ENCODE data around the gene PPARA. TPM values are rescaled to one million over a fixed set of nuclear protein-coding genes. Genes with fewer than 3 reads are reported as not detected.
A peak's percentile ranks its signal among the peaks of the same experiment; 100 is the strongest.

PPARA gene
- total RNA-seq, 4 donors from 2014 or later: 18.7 to 53.8 (median 32.0) TPM

DNA sequence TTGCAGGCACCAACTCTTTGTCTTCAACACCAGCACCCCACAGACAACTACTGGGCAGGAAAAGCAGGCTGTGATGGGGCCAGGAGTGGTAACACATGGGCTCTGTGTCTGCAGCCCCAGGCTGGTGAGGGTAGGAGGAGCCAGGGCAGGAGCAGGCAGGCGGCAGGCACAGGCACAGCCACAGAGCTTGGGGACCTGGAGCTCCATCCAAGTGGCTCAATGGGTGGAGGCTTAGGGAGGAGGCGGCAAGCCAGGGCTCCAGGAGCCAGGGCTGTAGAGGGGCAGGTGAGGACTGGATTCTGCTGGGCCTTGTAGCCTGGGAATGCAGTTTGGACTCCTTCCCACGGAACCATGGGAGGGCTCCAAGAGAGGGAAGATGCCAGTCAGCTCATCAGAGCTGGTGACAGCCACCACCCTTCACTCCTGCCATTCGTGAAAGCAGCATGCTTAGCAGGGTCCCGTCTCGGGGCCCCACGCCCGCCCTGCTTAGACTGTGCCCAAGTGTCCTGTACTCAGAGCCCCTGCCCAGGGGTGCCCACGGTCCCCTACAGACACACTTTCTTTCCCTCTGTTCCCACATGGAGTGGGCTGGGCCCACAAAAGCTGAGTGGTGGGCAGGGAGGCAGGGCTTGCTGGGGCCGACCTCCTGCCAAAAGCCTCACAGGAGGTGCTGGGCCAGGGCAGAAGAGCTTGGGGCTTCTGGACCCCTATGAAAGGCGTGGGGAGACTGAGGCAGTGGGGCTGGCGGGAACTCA lies 129.9 kb downstream of the PPARA start:
- H3K36me3 ChIP-seq: peaks cover 90% of the 10 kb centered on the region

DNA sequence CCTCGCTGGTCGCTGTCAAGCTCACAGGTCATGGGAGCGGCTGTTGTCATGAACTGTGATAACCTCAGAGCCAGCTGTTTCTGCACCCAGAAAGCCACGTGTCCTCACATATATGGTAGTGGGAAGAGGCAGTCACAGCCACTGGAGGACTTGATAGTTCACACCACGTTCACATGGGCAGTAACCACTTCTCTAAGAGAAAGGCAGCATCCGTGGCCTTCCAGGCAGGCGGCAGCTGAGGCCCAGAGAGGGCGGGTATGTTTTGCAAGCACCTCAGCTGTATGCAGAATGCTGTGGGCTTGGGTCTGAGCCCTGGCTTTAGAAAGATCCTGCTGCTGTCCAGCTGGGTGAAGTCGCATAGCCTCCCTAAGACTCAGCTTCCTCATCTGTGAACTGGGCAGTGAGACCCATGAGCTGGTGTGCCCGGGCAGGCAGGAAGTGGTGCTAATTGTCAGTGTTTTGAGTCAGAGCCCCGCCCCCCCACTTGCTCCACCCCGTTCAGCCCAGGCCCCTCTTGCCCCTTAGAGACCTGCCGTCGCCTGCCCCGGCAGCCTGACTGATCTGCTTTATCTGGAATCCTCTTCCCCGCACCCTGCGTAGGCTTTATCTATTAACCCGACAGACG lies 130.8 kb downstream of the PPARA start:
- TF ChIP-seq EP300 (IDR thresholded peaks at IDR 0.05) (no peak), POLR2AphosphoS5 (IDR thresholded peaks at IDR 0.05) (no peak), POLR2A (IDR thresholded peaks at IDR 0.05) (no peak)
- TF ChIP-seq, protein P1, sequence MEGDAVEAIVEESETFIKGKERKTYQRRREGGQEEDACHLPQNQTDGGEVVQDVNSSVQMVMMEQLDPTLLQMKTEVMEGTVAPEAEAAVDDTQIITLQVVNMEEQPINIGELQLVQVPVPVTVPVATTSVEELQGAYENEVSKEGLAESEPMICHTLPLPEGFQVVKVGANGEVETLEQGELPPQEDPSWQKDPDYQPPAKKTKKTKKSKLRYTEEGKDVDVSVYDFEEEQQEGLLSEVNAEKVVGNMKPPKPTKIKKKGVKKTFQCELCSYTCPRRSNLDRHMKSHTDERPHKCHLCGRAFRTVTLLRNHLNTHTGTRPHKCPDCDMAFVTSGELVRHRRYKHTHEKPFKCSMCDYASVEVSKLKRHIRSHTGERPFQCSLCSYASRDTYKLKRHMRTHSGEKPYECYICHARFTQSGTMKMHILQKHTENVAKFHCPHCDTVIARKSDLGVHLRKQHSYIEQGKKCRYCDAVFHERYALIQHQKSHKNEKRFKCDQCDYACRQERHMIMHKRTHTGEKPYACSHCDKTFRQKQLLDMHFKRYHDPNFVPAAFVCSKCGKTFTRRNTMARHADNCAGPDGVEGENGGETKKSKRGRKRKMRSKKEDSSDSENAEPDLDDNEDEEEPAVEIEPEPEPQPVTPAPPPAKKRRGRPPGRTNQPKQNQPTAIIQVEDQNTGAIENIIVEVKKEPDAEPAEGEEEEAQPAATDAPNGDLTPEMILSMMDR (IDR thresholded peaks at IDR 0.05): no peak
- H3K27ac ChIP-seq: no peak overlapping the region
- no peaks in the 10 kb centered on the region for H3K27me3 ChIP-seq
- peaks cover 88% of the 10 kb centered on the region for H3K36me3 ChIP-seq
- WGBS: 78% methylated on average over 12 of the region's 19 CpGs
- H3K4me1 ChIP-seq: peaks cover 16% of the 10 kb centered on the region
- no peaks in the 10 kb centered on the region for H3K9me3 ChIP-seq
- no peak overlapping the region for H3K4me3 ChIP-seq
- peak in 1 of 2 donors; percentile 49 for DNase-seq (ENCODE audit: low spot score in 2 of 2)

More for the DNA sequence above, 129.9 kb downstream of the PPARA start:
- Histone ChIP-seq H3K27me3 (no peaks in the 10 kb centered on the region), H3K4me3 (no peak overlapping the region), H3K27ac (no peak overlapping the region), H3K9me3 (no peaks in the 10 kb centered on the region), H3K4me1 (peaks cover 16% of the 10 kb centered on the region)
- no peak for DNase-seq (ENCODE audit: low spot score in 2 of 2)
- TF ChIP-seq EP300 (IDR thresholded peaks at IDR 0.05): no peak
- TF ChIP-seq POLR2A (IDR thresholded peaks at IDR 0.05): no peak
- TF ChIP-seq, protein P1 (IDR thresholded peaks at IDR 0.05): no peak
- TF ChIP-seq POLR2AphosphoS5 (IDR thresholded peaks at IDR 0.05): no peak
- WGBS: 73% methylated on average over 4 of the region's 12 CpGs

DNA sequence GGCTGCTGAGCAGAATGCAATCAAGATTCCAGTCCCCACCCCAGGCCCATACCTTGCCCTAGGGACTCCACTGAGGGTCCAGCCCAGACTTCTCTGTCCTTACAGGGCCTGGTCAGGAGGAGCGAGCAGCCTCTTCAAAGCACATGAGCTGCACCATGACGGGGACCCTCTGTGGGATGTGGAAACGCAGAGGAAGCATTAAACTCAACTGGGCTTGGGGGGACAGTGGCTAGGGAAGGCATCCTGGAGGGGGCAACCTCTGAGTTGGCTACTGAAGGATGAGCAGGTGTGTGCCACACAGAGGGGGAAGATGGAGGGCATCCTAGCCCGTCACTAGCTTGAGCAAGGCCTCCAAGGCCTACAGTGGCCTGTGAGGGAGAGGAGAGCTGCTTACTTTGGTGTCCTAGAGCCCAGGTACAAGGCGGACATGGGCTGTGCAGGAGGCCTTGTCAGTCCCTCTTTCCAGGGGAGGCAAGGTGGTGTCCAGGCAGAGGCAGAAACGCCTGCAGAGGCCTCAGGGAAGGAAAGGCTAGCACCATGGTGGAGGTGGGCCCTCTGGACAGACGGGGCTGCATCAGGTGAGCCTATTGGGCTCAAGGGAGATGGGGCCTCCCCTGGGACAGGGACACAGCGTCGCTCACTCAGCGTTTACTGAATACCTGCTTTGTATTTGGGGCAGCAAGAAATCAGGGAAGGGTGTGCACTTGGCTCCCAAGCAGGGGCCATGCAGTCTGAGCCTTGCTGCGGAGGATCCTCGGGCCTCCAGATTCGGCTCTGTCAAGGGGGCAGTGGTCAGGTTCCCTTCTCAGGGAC lies 131.7 kb downstream of the PPARA start:
- DNase-seq (ENCODE audit: low spot score in 2 of 2): peak in 1 of 2 donors; percentile 38
- Histone ChIP-seq H3K36me3 (peaks cover 90% of the 10 kb centered on the region), H3K9me3 (no peaks in the 10 kb centered on the region), H3K27ac (no peak overlapping the region), H3K27me3 (no peaks in the 10 kb centered on the region), H3K4me3 (no peak overlapping the region), H3K4me1 (peaks cover 20% of the 10 kb centered on the region)
- 90% methylated on average over 8 of the region's 13 CpGs for WGBS
- TF ChIP-seq POLR2A (IDR thresholded peaks at IDR 0.05) (no peak), POLR2AphosphoS5 (IDR thresholded peaks at IDR 0.05) (no peak)
- TF ChIP-seq, protein P1 (IDR thresholded peaks at IDR 0.05): no peak

DNA sequence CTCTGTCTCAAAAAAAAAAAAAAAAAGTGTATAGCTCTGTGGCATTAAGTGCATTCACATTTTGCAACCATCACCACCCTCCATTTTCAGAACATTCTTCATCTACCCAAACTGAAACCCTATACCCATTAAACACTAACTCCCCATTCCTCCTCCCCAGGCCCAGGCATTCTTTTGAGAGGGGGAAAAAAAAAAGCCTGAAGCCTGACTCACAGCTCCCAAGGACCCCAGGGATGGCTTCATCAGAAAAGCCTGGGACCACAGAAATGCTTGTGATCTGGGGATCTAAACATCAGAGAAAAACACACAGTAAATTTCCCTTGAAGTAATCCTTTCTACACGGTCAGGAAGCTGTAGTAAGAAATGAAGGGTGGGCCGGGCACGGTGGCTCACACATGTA lies 135.7 kb downstream of the PPARA start:
- H3K9me3 ChIP-seq: no peaks in the 10 kb centered on the region
- peaks cover 39% of the 10 kb centered on the region for H3K4me1 ChIP-seq
- no peak overlapping the region for H3K4me3 ChIP-seq
- H3K27me3 ChIP-seq: no peaks in the 10 kb centered on the region
- no peak for DNase-seq (ENCODE audit: low spot score in 2 of 2)
- no peak for TF ChIP-seq EP300 (IDR thresholded peaks at IDR 0.05)
- TF ChIP-seq POLR2AphosphoS5 (IDR thresholded peaks at IDR 0.05): no peak
- no peak for TF ChIP-seq POLR2A (IDR thresholded peaks at IDR 0.05)
- TF ChIP-seq, protein P1 (IDR thresholded peaks at IDR 0.05): no peak
- H3K36me3 ChIP-seq: peaks cover 63% of the 10 kb centered on the region
- WGBS: 92% methylated on average over 3 of the region's 3 CpGs
- no peak overlapping the region for H3K27ac ChIP-seq
